ENCODE measurements around the gene FEZF1. TPM values are rescaled to one million over a fixed set of nuclear protein-coding genes. Genes with fewer than 3 reads are reported as not detected.
"Not testable (repeated sequence)": the region's sequence is repeated elsewhere in the genome, so short reads cannot be mapped to it uniquely, and the experiment has no call there.

Gene FEZF1
- total RNA-seq, 2 donors from 2014 or later = 0.22 TPM; not detected in 1

GRCh38 chr7:122284608-122285007, 19.9 kb downstream of the FEZF1 start:
- peak overlapping the region; percentile 71 for H3K4me3 Mint-ChIP-seq
- H3K36me3 Mint-ChIP-seq (ENCODE audit: low read depth); DNase-seq; H3K9ac ChIP-seq (ENCODE audit: extremely low read depth, low read length, poor library complexity, severe bottlenecking); H3K9me3 ChIP-seq (ENCODE audit: control insufficient read depth, low read length); H3K4me3 ChIP-seq (ENCODE audit: low read length); H3K4me1 ChIP-seq (ENCODE audit: control insufficient read depth, insufficient read depth, low read length); H3K36me3 ChIP-seq (ENCODE audit: control insufficient read depth, insufficient read depth, low read length); H3K4me1 Mint-ChIP-seq; H3K27ac ChIP-seq (ENCODE audit: low read depth, low read length); H3K27me3 ChIP-seq (ENCODE audit: control insufficient read depth, insufficient read depth, low read length, poor library complexity, severe bottlenecking): not testable (repeated sequence)
- peak; percentile 30 for TF ChIP-seq CTCF (conservative IDR thresholded peaks at IDR 0.05)
- H3K27me3 Mint-ChIP-seq (ENCODE audit: insufficient read depth) = peaks cover 30% of the 10 kb centered on the region
- WGBS, 2 experiments (ENCODE audit: insufficient coverage in 1 of 2, insufficient read length in 1 of 2) = 67 to 75% methylated on average over 9 to 17 of the region's 24 CpGs
- peaks cover 15% of the 10 kb centered on the region for H3K9me3 Mint-ChIP-seq
- H3K27ac Mint-ChIP-seq = peak overlapping the region; percentile 93

DNA sequence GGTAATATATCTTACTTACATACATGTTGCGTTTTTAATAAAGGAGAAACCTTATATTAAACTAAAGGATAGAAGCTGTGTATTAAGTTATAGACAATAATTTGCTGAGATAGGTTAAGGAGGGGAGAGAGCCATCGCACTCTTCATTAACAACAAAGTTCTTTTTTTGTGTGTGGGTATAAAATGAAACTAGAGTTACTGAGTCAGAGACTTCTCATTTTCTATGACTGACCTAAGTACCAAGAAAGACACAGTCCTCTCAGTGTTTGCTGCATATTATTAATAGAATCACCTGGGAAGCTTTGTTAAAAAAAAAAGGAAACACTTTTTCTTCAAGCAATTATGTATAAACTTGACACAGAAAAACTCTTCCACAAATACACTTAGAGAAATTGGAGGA, 31.4 kb downstream of the FEZF1 start:
- H3K27me3 Mint-ChIP-seq (ENCODE audit: insufficient read depth) = no peaks in the 10 kb centered on the region
- H3K4me3 ChIP-seq (ENCODE audit: low read length) = no peak overlapping the region
- DNase-seq = no peak
- no peaks in the 10 kb centered on the region for H3K27me3 ChIP-seq (ENCODE audit: control insufficient read depth, insufficient read depth, low read length, poor library complexity, severe bottlenecking)
- no peak overlapping the region for H3K9ac ChIP-seq (ENCODE audit: extremely low read depth, low read length, poor library complexity, severe bottlenecking)
- WGBS, 2 experiments (ENCODE audit: insufficient coverage in 1 of 2, insufficient read length in 1 of 2) = 100% methylated on average over 1 of the region's 2 CpGs; no CpG with 5 or more reads in 1 of the 2 experiments
- H3K36me3 ChIP-seq (ENCODE audit: control insufficient read depth, insufficient read depth, low read length) = no peaks in the 10 kb centered on the region
- no peaks in the 10 kb centered on the region for H3K4me1 ChIP-seq (ENCODE audit: control insufficient read depth, insufficient read depth, low read length)
- no peaks in the 10 kb centered on the region for H3K9me3 ChIP-seq (ENCODE audit: control insufficient read depth, low read length)
- no peak overlapping the region for H3K27ac Mint-ChIP-seq
- H3K4me1 Mint-ChIP-seq = peaks cover 2% of the 10 kb centered on the region
- H3K4me3 Mint-ChIP-seq = no peak overlapping the region
- peaks cover 8% of the 10 kb centered on the region for H3K9me3 Mint-ChIP-seq
- no peak for TF ChIP-seq CTCF (conservative IDR thresholded peaks at IDR 0.05)
- peaks cover 5% of the 10 kb centered on the region for H3K36me3 Mint-ChIP-seq (ENCODE audit: low read depth)
- no peak overlapping the region for H3K27ac ChIP-seq (ENCODE audit: low read depth, low read length)

GRCh38 chr7:122269241-122269640, 35.3 kb downstream of the FEZF1 start:
- no peak for DNase-seq
- Histone ChIP-seq H3K36me3 (ENCODE audit: control insufficient read depth, insufficient read depth, low read length) (no peaks in the 10 kb centered on the region), H3K9me3 (ENCODE audit: control insufficient read depth, low read length) (no peaks in the 10 kb centered on the region), H3K27ac (ENCODE audit: low read depth, low read length) (no peak overlapping the region), H3K4me3 (ENCODE audit: low read length) (no peak overlapping the region), H3K27me3 (ENCODE audit: control insufficient read depth, insufficient read depth, low read length, poor library complexity, severe bottlenecking) (no peaks in the 10 kb centered on the region), H3K4me1 (ENCODE audit: control insufficient read depth, insufficient read depth, low read length) (no peaks in the 10 kb centered on the region), H3K9ac (ENCODE audit: extremely low read depth, low read length, poor library complexity, severe bottlenecking) (no peak overlapping the region)
- Mint-ChIP-seq H3K27me3 (ENCODE audit: insufficient read depth) (no peaks in the 10 kb centered on the region), H3K27ac (no peak overlapping the region), H3K4me1 (peaks cover 2% of the 10 kb centered on the region), H3K36me3 (ENCODE audit: low read depth) (no peaks in the 10 kb centered on the region), H3K4me3 (no peak overlapping the region), H3K9me3 (no peaks in the 10 kb centered on the region)
- TF ChIP-seq CTCF (conservative IDR thresholded peaks at IDR 0.05) = no peak
- WGBS, 2 experiments (ENCODE audit: insufficient coverage in 1 of 2, insufficient read length in 1 of 2) = 70% methylated on average over 1 of the region's 1 CpG; no CpG with 5 or more reads in 1 of the 2 experiments
